ENCODE data around the gene NKAIN2.

DNA sequence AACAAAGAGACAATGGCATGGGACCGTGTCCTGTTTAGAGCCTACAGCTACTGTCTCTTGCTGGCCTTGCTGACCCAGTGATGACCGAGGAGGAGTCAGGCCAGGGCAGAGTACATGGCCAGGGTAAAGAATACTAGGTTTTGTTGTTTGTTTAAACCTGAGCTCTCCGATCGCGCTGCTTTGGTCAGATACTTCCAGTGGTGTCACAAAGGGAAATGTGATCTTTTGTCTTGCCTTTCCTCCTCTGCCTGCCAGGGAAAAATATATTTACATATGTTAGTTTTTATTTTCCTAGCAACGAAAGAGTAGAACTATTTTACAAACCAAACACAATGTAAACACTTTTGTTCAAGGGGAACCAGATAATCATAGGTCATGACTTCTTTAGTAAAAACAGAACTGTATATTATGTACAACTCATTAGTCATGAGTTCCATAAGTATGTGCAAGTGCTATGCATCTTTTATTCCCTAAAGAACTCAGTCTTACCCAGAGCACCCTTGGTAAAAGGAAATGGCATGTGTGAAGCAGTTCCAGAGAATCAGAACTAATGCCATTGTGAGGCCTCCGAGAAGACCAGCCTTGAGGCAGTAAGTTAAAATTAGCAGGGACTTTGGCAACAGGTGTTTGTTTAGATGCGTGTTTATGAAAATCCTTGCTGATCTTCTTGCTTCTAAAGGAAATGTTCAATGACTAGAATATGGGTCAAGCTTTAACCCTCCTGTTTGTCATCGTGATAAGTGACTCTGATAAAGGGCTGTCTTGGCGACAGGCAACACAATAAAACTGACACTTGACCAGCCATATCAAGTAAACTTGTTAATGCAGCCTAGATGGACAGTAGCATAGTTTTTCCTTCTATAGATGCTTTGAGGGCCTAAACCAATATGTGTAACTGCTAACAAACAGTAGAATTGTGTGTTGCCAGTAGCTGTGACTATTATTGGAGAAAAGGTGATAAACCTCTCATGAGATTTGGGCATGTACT is 204.6 kb downstream of the NKAIN2 start:
- TF ChIP-seq, protein P1, sequence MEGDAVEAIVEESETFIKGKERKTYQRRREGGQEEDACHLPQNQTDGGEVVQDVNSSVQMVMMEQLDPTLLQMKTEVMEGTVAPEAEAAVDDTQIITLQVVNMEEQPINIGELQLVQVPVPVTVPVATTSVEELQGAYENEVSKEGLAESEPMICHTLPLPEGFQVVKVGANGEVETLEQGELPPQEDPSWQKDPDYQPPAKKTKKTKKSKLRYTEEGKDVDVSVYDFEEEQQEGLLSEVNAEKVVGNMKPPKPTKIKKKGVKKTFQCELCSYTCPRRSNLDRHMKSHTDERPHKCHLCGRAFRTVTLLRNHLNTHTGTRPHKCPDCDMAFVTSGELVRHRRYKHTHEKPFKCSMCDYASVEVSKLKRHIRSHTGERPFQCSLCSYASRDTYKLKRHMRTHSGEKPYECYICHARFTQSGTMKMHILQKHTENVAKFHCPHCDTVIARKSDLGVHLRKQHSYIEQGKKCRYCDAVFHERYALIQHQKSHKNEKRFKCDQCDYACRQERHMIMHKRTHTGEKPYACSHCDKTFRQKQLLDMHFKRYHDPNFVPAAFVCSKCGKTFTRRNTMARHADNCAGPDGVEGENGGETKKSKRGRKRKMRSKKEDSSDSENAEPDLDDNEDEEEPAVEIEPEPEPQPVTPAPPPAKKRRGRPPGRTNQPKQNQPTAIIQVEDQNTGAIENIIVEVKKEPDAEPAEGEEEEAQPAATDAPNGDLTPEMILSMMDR (IDR thresholded peaks at IDR 0.05 in 2 of 3, conservative IDR thresholded peaks at IDR 0.05 in 1 of 3; ENCODE audit: borderline replicate concordance in 1 of 3, insufficient read depth in 1 of 3, low read depth in 2 of 3, low read length in 2 of 3), result no peak
- no peak for TF ChIP-seq EZH2phosphoT487 (IDR thresholded peaks at IDR 0.05; ENCODE audit: borderline replicate concordance)
